Measurements from ENCODE around the gene SHISA9.

DNA sequence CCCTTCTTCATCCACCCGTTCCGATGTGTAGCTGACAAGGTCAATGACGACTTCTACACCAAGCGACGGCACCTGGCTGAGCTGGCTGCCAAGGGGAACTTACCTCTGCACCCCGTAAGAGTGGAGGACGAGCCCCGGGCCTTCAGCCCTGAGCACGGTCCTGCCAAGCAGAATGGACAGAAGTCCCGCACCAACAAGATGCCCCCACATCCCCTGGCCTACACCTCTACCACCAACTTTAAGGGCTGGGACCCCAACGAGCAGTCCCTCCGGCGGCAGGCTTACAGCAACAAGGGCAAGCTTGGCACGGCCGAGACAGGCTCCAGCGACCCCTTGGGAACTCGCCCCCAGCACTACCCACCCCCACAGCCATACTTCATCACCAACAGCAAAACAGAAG, 333.6 kb downstream of the SHISA9 start:
- no peak for TF ChIP-seq CTCF (IDR thresholded peaks at IDR 0.05; ENCODE audit: poor library complexity)
- no peak for TF ChIP-seq EZH2phosphoT487 (IDR thresholded peaks at IDR 0.05; ENCODE audit: low read depth, severe bottlenecking, unreplicated experiment)
- TF ChIP-seq EZH2 (IDR thresholded peaks at IDR 0.05; ENCODE audit: borderline replicate concordance) = no peak

Data from hepatocyte (in vitro differentiated cells).